ENCODE measurements around the gene CEP95.

CEP95 gene

GRCh38 chr17:64496786-64497564 lies 9.8 kb upstream of the CEP95 start, which contains the start of gene POLG2:
TSS of gene POLG2 (minus strand) at chr17:64497054. CDS start at chr17:64496968, 86 bp downstream.
- DNase-seq: peak; percentile 89

- DNase-seq: no peak
Observed at GRCh38 chr17:64497565-64498035, 9.2 kb upstream of the CEP95 start.

- no peak for DNase-seq
Observed at GRCh38 chr17:64498308-64499203, 8.2 kb upstream of the CEP95 start.

- DNase-seq: no peak
Observed at GRCh38 chr17:64499805-64500486, 6.8 kb upstream of the CEP95 start.

GRCh38 chr17:64500487-64500859 lies 6.3 kb upstream of the CEP95 start:
- DNase-seq: no peak

- DNase-seq: no peak
Observed at GRCh38 chr17:64500862-64501765, 5.7 kb upstream of the CEP95 start.

GRCh38 chr17:64502021-64502420 lies 4.8 kb upstream of the CEP95 start:
- DNase-seq: no peak

GRCh38 chr17:64502809-64503208 lies 4.0 kb upstream of the CEP95 start:
- no peak for DNase-seq

- DNase-seq: no peak
Observed at GRCh38 chr17:64503341-64503740, 3.4 kb upstream of the CEP95 start.

GRCh38 chr17:64503821-64504768 lies 2.7 kb upstream of the CEP95 start:
- DNase-seq: no peak

- DNase-seq: no peak
Observed at GRCh38 chr17:64504769-64505339, 1.9 kb upstream of the CEP95 start.

- DNase-seq: peak; percentile 81
Observed at GRCh38 chr17:64505340-64506200, 1.2 kb upstream of the CEP95 start.

- peak; percentile 99 for DNase-seq
Observed at GRCh38 chr17:64506201-64506575, 589 bp upstream of the CEP95 start, which contains the start of gene DDX5. TSS of gene DDX5 (minus strand) at chr17:64506289. CDS start at chr17:64506119, 170 bp downstream.

- DNase-seq: peak; percentile 32
Observed at GRCh38 chr17:64507413-64507782, 621 bp downstream of the CEP95 start.

GRCh38 chr17:64508683-64509082 lies 1.9 kb downstream of the CEP95 start:
- DNase-seq: no peak

- no peak for DNase-seq
Observed at GRCh38 chr17:64509179-64509578, 2.4 kb downstream of the CEP95 start.

- no peak for DNase-seq
Observed at GRCh38 chr17:64515419-64515818, 8.6 kb downstream of the CEP95 start.

GRCh38 chr17:64515829-64516228 lies 9.1 kb downstream of the CEP95 start:
- no peak for DNase-seq

- no peak for DNase-seq
Observed at GRCh38 chr17:64519601-64520000, 12.8 kb downstream of the CEP95 start.

- no peak for DNase-seq
Observed at GRCh38 chr17:64520359-64520758, 13.6 kb downstream of the CEP95 start.

All from NCI-H510A (cell line).